Renal cortical epithelial cell (primary cell): ENCODE measurements around the gene SRRM4. TPM values are rescaled to one million over a fixed set of nuclear protein-coding genes. Genes with fewer than 3 reads are reported as not detected.
"Not testable (repeated sequence)": the region's sequence is repeated elsewhere in the genome, so short reads cannot be mapped to it uniquely, and the experiment has no call there.

Experiments used
- DNase-seq: peaks from one replicate; pipeline ENCODE4 v3.0.0-alpha.2; 2011; ENCODE audit warnings: low read depth
- total RNA-seq: library from RNA; depleted of rRNA; stranded (reverse); fragments of >200 nt; gene quantifications from 2 replicates; pipeline ENCODE4 v1.2.3, GENCODE V29; 2014

The SRRM4 gene
- total RNA-seq, 1 donor from 2014 or later = under 0.01 TPM

DNA sequence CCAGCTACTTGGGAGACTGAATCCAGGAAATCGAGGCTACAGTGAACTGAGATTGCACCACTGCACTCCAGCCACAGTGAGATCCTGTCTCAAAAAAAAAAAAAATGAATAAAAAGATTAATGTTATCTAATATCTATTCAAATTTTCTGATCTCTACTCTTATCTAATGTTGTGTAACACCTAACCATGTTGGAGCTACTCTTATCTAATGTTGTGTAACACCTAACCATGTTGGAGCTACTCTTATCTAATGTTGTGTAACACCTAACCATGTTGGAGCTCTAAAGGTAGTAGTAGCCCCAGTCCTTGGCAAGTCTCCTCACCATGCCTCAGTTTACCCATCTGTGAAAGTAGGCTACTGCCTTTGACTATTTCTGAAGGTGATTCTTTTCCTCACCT, 26.9 kb downstream of the SRRM4 start:
- not testable (repeated sequence) for DNase-seq

DNA sequence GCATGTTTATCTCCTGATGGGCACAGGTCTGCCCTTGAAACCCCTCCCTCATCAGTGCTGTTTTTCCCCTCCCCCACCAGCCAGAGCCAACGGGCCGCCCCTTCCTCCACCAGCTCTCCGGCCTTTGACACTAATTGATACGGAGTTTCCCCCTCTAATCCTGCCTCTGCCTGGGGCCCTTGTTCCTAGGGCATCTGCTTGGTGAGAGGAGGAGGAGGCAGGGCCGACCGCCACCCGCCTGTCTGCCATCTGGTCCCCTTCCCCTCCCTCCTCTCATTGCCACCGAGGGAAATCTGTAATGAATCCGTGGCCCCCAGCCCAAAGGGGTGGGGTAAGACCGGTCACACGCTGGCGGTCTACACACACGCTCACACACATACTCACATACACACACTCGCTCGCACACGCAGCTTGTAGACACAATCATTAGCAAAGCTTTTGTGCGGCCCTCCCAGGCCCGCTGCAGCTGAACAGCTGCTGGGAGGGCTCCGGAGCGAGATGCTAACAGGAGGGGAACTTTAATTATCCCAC, 27.4 kb downstream of the SRRM4 start:
- no peak for DNase-seq

DNA sequence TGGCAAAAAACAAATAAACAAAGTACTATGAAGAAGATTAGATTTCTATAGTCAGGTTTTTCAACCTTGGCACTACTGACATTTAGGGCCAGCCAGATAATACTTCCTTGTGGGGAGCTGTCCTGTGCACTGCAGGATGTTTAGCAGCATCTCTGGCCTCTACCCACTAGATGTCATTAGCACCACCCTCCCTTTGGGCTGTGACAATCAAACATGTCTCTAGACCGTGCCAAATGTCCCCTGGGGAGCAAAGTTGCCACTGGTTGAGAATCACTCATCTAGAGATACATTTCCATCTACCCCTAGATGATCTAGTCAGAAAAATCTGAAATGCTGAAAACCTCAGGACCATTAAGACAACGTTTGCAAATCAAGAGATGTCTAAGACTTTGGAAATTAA, 29.9 kb downstream of the SRRM4 start:
- DNase-seq = no peak

GRCh38 chr12:119012179-119012578, 30.8 kb downstream of the SRRM4 start:
- no peak for DNase-seq

DNA sequence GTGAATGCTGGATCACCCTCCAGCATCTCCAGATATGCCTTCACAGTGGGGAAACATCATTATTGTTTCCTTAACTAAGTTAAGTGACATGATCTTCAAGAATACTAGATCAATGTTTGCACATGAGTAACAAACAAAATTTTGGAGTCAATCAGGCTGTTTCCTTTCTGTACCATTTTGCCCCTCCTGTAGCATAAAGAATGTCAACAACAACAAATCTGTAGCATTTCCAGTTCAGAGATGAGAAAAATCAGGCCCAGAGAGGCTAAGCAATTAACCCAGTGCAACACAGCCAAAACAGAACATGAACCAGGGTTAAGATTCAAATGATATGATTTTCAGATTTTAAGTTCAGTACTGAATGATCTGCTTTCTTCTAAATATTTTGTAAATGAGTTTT, 31.7 kb downstream of the SRRM4 start:
- DNase-seq = no peak

DNA sequence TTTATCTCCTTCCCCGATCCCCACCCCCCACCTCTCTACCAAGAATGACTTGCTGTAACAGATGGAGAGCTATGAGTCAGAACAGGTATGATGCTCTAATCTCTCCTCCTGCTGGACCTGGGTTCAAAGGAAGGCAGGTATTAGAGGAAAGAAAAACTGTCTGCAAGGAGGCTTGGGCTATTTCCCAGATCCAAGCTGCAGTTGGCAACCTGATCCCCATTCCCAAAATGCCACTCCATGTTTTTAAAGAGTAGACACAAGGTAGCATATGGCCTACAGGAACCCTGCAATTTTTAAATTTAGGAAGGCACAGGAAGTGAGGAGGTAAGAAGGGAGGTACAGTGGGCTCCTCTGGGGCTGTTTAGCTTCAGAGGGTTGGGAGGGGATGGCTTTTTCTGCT, 33.0 kb downstream of the SRRM4 start:
- DNase-seq = no peak

DNA sequence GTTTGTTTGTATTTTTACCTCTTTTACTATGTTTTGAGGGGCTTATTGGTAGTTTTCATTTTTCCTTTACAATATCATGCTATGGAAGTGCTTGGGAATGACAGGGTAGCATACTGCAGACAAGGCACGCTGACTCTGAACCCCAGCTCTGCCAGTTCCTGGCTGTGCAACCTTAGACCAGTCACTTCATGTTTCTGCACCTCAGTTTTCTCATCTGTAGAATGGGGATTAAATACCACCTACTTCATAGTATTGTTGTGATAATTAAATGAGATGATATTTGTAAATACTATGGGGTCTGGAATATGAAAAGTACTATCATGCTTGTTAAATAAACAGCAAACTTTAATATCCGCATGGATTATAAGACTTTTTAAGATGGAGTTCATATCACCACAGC, 35.4 kb downstream of the SRRM4 start:
- no peak for DNase-seq

- no peak for DNase-seq
Observed at GRCh38 chr12:119019166-119019565, 37.8 kb downstream of the SRRM4 start.

DNA sequence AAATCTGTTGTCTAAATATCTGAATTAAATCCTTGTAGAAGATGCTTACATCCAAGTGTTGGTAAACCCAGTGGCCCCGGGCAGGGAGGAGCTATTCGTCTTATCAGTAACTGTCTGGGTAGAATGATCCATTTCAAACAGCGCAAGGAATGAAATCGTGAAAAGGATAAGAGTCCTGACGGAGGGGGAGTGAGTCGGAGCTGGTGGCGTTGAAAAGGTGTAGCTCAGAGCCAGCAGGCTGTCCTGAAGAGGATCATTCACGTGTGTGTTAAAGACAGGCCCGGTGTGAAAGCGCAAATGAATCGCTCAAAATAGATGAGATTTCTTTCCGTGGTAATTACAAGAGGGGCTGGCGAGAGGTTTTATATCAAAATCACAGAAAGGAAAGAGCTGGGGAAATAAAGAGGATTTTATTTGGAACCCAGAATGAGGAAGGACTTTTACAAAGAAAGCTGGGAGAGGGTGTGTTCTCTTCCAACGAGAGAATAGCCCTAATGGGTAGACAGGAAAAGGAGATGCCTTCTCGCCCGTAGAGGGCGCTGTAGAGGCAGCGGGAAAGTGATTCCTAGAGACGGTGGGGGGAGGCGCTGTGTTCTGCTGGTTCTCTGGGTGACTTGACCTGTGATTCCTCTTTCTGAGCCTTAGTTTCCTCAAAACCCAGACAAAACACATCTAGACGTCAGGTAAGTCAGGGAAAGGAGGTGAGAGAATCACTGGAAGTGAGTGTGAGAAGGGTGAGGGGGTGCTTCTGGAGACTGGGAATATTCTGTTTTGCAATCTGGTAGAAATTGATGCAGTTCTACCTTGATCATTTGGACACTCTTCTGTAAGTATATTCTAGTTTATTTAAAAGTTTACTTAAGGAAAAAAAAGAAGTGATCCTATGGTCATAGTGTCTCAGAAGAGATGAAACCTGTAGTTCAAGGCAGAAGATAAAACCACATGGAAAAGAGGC, 39.3 kb downstream of the SRRM4 start:
- no peak for DNase-seq

- no peak for DNase-seq
Observed at GRCh38 chr12:119024356-119024755, 43.0 kb downstream of the SRRM4 start.

DNA sequence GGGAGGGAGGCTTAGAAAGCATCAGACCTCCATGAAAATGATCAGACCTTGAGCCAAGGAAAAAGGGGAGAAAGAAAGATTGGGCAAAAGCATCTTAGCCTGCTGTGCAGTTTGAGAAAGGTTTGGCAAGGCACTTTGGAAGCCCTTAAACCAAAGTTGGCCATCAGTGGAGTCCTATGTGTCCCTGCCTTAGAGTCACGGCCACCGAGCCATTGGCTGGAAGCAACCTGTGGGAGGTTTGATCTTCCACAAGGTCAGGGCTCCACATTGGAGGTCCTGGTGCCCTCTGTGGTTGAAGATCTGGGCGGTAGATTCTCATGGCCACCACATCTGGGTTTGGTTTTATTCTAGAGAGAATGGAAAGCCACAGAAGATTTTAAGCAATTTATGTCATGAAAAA, 44.4 kb downstream of the SRRM4 start:
- no peak for DNase-seq

DNA sequence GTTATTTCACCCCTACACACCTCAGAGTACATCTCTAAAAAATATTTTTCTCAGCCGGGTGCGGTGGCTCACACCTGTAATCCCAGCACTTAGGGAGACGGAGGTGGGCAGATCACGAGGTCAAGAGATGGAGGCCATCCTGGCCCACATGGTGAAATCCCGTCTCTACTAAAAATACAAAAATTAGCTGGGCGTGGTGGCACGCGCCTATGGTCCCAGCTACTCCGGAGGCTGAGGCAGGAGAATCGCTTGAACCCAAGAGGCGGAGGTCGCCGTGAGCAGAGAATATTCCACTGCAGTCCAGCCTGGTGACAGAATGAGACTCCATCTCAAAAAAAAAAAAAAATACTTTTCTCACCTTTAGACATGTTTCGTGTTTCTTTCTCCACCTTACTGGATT, 52.0 kb downstream of the SRRM4 start:
- DNase-seq = not testable (repeated sequence)

GRCh38 chr12:119036878-119037825, 55.8 kb downstream of the SRRM4 start:
- DNase-seq = no peak

DNA sequence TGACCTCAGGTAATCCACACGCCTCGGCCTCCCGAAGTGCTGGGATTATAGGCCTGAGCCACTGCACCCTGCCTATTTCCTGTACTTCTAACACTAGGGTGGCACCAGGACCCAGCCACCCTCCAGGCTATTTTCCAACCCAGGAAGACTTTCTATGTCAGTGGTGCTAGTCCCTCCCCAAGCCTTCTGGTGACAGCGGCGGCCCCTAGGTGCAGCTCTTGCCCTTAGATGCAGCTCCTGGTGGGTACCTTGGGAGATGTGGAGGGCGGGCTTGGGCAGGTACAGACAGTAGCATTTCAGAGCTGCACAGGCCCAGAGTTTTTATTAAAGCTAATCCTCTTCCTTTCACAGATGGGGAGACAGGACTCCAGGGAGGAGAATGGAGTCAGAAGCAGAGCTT, 62.8 kb downstream of the SRRM4 start:
- no peak for DNase-seq

DNA sequence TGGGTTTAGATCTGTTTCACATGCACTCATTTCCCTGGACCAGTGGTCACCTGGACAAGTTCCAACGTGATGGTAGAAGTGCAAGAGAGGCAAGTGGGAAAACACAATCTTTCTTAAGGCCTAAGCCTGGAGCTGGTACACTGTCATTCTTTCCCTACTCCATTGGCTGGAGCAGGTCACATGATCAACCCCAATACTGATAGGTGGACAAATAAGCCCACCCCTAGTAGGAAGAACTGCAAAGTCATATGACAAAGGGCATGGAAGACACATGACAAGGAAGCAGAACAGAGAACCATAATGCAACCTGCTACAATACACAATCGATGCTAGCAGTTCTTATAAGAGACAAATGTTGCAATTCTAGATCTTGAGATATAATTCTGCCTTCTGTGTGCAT, 66.3 kb downstream of the SRRM4 start:
- no peak for DNase-seq

DNA sequence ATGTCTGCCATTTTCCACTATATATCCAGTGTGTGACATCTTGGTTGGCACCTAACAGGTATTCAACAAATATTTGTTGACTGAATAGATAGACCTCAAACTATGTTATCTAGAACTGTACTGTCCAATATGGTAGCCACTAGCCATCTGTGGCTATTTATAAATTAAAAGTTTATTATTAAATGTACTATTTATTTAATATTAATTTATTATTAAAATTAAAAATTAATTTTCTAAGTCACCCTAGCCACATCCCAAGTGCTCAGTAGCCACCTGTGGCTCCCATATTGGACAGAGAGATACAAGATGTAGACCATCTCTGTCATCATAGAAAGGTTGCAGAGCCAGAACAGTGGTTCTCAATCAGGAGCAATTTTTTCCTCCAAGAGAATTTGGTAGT, 69.3 kb downstream of the SRRM4 start:
- no peak for DNase-seq

DNA sequence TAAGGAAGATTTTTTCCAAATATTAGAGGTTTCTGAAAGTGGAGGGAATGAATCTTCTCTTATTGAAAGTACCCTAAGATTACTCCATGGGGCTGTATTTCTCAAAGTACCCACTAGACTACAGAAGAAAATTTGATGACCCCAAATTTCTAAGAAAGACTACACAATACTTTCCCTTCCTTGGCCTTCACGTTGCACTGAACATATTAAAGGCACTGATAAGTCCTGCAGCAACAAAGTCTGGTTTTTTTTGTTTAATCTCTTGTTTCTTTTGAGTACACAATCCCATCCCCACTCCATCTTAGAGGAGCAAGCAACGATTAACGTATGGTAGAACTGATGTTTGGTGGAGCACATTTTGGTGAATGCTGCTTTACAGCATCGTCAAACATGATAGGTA, 70.1 kb downstream of the SRRM4 start:
- DNase-seq = no peak

- DNase-seq = no peak
Observed at GRCh38 chr12:119052001-119052400, 70.7 kb downstream of the SRRM4 start.

- no peak for DNase-seq
Observed at GRCh38 chr12:119055977-119056376, 74.6 kb downstream of the SRRM4 start.

GRCh38 chr12:119060847-119061796, 79.8 kb downstream of the SRRM4 start:
- peak; percentile 29 for DNase-seq
